ENCODE results near the gene TMC4. TPM values are rescaled to one million over a fixed set of nuclear protein-coding genes. Genes with fewer than 3 reads are reported as not detected.
A peak's percentile ranks its signal among the peaks of the same experiment; 100 is the strongest.

TMC4 gene
- polyA plus RNA-seq, 1 of the 3 experiments (the other 2 are of a cell fraction), result 2.8 TPM

GRCh38 chr19:54211235-54211634 is 38.3 kb upstream of the TMC4 start:
- Histone ChIP-seq H3F3A (replicated peaks; ENCODE audit: insufficient read depth) (peaks cover 40% of the 10 kb centered on the region), H3K9ac (no peak overlapping the region), H3K4me2 (no peak overlapping the region), H3K9me2 (no peaks in the 10 kb centered on the region), H3K36me3 (replicated peaks in 1 of 2; ENCODE audit: control insufficient read depth in 1 of 2, insufficient read depth in 2 of 2, low read length in 1 of 2) (peaks cover 16 to 23% of the 10 kb centered on the region in 2 experiments), H3K79me2 (ENCODE audit: insufficient read depth) (peaks cover 28% of the 10 kb centered on the region; the same call in 1 of the 2 replicates), H2AFZ (ENCODE audit: low read depth) (no peak overlapping the region), H4K20me1 (ENCODE audit: insufficient read depth) (peaks cover 53% of the 10 kb centered on the region), H3K27ac (ENCODE audit: low read depth in 2 of 2, low read length in 1 of 2) (peak overlapping the region in 1 of 2 experiments; percentile 29; a peak in 1 of 4 replicates), H3K9me3 (no peaks in the 10 kb centered on the region), H3K4me1 (ENCODE audit: control insufficient read depth in 1 of 2, insufficient read depth in 2 of 2, low read depth in 1 of 2, low read length in 1 of 2) (peaks cover 18 to 37% of the 10 kb centered on the region in 2 experiments; a peak in 3 of 4 replicates), H3K4me3 (ENCODE audit: low read depth in 2 of 2, low read length in 1 of 2) (no peak overlapping the region), H3K27me3 (ENCODE audit: insufficient read depth) (no peaks in the 10 kb centered on the region)
- peak; percentile 45 for DNase-seq
- CTCF ChIA-PET, result no interaction called here
- 93% methylated on average over 12 of the region's 12 CpGs for WGBS (ENCODE audit: low lambda C conversion rate)
- POLR2A ChIA-PET, result interaction anchor here (4.5 kb wide), 1 partner anchor 10 kb away, joined by 27 read pairs; the partner anchor contains the start of gene RPS9
- TF ChIP-seq NFIC (IDR thresholded peaks at IDR 0.05; ENCODE audit: borderline replicate concordance) (no peak), EZH2phosphoT487 (IDR thresholded peaks at IDR 0.05; ENCODE audit: borderline replicate concordance, low read depth) (no peak), CHD2 (IDR thresholded peaks at IDR 0.05; ENCODE audit: low read length, partially characterized antibody) (no peak), CTCF (IDR thresholded peaks at IDR 0.05) (no peak), ELF1 (IDR thresholded peaks at IDR 0.05) (no peak), RAD21 (IDR thresholded peaks at IDR 0.05; ENCODE audit: low read length) (no peak), NRF1 (IDR thresholded peaks at IDR 0.05; ENCODE audit: low read depth, low read length) (no peak), SMC3 (IDR thresholded peaks at IDR 0.05; ENCODE audit: low read depth, low read length) (no peak), EP300 (IDR thresholded peaks at IDR 0.05; ENCODE audit: borderline replicate concordance in 1 of 2, low read depth in 1 of 2, low read length in 1 of 2) (no peak), MEF2A (IDR thresholded peaks at IDR 0.05; ENCODE audit: borderline replicate concordance, low read depth) (no peak), SIN3A (IDR thresholded peaks at IDR 0.05; ENCODE audit: borderline replicate concordance, low read depth, low read length) (no peak), FOXJ3 (CRISPR knock-in tag; IDR thresholded peaks at IDR 0.05) (no peak), JUND (IDR thresholded peaks at IDR 0.05) (no peak)
- TF ChIP-seq, protein P1, sequence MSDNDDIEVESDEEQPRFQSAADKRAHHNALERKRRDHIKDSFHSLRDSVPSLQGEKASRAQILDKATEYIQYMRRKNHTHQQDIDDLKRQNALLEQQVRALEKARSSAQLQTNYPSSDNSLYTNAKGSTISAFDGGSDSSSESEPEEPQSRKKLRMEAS (IDR thresholded peaks at IDR 0.05; ENCODE audit: low read depth), result no peak
- TF ChIP-seq, protein P2, sequence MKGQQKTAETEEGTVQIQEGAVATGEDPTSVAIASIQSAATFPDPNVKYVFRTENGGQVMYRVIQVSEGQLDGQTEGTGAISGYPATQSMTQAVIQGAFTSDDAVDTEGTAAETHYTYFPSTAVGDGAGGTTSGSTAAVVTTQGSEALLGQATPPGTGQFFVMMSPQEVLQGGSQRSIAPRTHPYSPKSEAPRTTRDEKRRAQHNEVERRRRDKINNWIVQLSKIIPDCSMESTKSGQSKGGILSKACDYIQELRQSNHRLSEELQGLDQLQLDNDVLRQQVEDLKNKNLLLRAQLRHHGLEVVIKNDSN (IDR thresholded peaks at IDR 0.05; ENCODE audit: borderline replicate concordance, low read depth), result no peak
- TF ChIP-seq, protein P3, sequence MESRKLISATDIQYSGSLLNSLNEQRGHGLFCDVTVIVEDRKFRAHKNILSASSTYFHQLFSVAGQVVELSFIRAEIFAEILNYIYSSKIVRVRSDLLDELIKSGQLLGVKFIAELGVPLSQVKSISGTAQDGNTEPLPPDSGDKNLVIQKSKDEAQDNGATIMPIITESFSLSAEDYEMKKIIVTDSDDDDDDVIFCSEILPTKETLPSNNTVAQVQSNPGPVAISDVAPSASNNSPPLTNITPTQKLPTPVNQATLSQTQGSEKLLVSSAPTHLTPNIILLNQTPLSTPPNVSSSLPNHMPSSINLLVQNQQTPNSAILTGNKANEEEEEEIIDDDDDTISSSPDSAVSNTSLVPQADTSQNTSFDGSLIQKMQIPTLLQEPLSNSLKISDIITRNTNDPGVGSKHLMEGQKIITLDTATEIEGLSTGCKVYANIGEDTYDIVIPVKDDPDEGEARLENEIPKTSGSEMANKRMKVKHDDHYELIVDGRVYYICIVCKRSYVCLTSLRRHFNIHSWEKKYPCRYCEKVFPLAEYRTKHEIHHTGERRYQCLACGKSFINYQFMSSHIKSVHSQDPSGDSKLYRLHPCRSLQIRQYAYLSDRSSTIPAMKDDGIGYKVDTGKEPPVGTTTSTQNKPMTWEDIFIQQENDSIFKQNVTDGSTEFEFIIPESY (IDR thresholded peaks at IDR 0.05; ENCODE audit: borderline replicate concordance, low read depth), result no peak

Data from SK-N-SH (cell line).